ENCODE results near the gene SKP2.
A peak's percentile ranks its signal among the peaks of the same experiment; 100 is the strongest.
"Not testable (repeated sequence)": the region's sequence is repeated elsewhere in the genome, so short reads cannot be mapped to it uniquely, and the experiment has no call there.

Gene SKP2

GRCh38 chr5:36156619-36157018 lies 4.7 kb downstream of the SKP2 start:
- DNase-seq (ENCODE audit: low spot score), result no peak

- DNase-seq (ENCODE audit: low spot score), result peak; percentile 98
Observed at GRCh38 chr5:36158144-36158543, 6.2 kb downstream of the SKP2 start.

DNA sequence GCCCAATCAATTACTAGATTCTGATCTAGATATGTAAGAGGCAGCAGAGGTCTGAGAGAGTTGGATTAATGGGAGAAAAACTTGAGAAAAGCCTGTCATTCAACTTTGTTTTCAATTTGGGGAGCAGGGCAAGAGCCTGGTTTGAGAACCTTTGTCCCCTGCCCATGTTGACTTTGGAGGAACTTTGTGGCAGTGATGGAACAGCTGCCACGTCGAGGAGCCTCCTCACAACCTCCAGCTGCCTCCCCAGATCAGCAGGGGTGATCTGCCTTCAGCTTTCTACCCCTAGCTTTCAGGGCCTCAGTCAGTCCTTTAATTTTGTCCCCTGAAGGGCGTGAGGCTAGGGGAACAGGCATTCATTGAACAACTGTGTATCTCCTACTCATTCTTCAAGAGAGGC lies 8.7 kb downstream of the SKP2 start:
- DNase-seq (ENCODE audit: low spot score), result no peak

DNA sequence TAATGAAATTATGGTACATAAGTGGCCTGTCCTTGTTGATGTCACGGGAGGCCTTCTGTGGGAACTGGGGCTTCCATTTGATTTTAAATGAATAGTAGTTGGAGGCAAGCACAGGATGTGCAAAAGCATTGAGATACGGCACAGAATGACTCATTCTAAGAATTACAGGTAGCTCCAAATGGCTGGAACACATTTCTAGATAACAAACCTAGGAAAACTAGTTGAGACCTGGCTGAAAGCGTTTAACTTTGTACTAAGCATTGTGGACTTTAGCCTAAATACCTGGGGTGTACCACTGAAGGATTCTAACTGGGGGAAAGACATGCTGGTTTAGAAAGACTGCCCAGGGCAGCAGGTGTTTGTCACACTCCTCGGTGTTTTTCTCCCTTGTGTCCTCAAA lies 9.4 kb downstream of the SKP2 start:
- DNase-seq (ENCODE audit: low spot score), result no peak

GRCh38 chr5:36162810-36163486 lies 11.0 kb downstream of the SKP2 start:
- DNase-seq (ENCODE audit: low spot score), result peak; percentile 42

DNA sequence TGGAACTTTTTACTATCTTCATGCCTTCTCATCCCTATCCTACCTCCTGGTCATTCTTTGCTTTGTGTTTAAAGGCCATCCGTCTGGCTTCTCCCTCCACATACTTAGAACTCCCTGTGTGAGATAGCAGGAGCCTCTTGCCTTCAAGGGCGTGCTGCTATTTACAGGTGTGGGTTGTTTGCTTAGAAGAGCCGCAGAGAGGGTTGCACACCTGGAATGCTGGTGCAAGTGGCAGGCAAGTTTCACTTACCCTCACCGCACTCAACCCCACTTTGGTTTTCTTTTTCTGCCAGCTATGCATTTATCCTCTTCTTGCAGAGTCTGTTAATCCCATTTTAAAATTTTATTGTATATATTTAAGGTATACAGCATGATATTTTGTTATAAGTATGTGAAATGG lies 12.6 kb downstream of the SKP2 start:
- DNase-seq (ENCODE audit: low spot score), result no peak

DNA sequence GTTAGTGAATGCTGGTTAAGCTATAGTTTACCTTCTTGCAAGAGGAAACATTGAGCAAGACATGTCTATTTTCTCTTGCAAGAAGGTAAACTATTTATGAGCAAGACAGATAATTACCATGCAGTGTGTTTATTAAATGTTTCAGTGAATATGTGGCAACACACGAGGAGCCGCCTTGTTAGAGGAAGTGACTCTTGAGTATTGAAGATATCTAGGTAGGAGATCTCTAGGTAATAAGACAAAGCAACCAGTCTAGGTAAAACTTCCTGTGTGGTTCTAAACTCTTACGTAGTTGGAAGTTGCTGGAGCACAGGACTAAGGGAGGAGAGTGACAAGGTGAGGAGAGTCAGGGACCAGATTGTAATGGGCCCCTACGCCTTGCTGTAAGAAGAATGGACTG lies 16.8 kb downstream of the SKP2 start:
- no peak for DNase-seq (ENCODE audit: low spot score)

DNA sequence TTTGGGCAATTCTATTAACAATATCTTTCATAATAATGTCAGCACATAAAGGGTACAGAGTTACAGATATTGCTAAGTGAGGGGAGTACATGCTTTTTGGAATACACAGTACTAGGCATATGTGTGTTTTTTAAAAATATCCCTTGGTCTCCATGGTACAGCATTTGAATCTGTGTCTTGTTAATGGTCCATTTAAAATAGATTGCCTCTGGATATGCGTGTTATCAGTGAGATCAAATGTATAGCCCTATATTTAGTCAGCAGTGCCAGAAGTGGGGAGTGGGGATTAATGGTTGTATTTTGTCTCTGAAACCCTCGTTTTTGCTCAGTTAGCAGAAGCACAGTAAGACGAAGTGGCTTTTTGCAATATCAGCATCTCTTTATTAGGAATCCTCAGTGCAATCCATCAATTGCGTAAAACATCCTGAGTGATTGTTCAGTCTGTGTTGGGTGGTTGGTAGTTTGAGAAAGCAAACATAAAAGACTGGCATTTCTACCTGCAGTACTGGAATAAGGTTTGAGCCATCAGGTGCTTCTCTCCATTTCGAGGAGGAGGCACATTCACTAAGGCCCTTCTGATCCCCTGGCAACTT lies 19.0 kb downstream of the SKP2 start:
- no peak for DNase-seq (ENCODE audit: low spot score)

GRCh38 chr5:36172599-36172998 lies 20.7 kb downstream of the SKP2 start:
- no peak for DNase-seq (ENCODE audit: low spot score)

GRCh38 chr5:36173426-36173825 lies 21.5 kb downstream of the SKP2 start:
- no peak for DNase-seq (ENCODE audit: low spot score)

DNA sequence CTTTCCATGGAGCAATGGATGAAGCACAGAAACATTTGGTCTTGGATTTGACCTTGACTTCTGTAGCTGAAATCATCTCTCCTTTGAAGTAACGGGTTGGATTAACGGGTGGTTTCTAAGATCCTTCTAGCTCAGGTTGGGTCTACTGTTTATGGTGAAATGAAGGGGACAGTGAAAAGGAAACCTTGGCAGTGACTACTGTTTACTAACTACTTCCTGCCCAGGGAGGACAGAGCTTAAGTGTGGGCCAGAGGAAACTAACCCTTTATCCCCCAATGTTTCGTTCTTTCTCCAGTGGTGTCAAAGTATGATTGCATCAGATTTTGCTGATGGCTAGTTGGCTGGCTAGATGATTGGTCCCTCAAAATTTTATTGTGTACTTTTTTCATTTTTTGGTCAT lies 22.2 kb downstream of the SKP2 start:
- DNase-seq (ENCODE audit: low spot score), result no peak

GRCh38 chr5:36175043-36175442 lies 23.1 kb downstream of the SKP2 start:
- DNase-seq (ENCODE audit: low spot score), result no peak

GRCh38 chr5:36177154-36177553 lies 25.2 kb downstream of the SKP2 start:
- DNase-seq (ENCODE audit: low spot score), result no peak

GRCh38 chr5:36177715-36178523 lies 26.0 kb downstream of the SKP2 start:
- DNase-seq (ENCODE audit: low spot score), result peak; percentile 21

DNA sequence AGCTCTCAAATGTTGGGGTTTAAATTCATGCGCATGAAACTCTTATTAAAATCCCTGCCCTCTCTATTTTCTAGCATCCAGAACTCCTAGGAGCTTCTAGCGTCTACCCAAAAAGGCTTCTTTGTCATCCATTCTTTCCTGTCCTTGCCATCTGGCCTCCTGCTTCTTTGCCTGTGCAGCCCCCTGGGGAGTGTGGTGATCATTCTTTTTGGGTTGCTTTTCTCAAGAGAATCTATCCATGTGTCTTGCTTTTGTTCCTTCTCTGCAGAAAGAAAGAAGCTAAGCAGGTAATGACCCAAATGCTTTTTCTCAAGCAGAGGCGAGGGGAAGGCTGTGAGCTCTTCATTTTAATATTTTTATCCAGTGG lies 26.6 kb downstream of the SKP2 start:
- no peak for DNase-seq (ENCODE audit: low spot score)

DNA sequence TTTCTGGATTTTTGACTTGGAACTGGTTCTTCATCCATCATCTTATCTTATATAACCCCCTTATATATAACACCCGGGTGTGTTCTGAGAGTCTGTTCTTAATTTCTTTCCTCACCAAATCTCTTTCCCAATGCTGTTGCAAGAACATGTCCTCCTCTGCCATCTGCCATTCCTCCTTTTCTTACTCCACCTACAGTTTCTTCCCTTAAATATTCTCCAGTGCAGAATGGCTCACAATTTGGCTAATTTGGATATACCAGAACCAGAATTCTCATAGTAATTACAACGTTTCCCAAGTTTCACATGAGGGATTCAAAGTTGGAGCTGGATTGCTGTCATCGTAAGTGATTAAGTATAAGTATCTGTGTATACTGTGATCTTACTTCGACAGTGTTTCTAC lies 28.0 kb downstream of the SKP2 start:
- no peak for DNase-seq (ENCODE audit: low spot score)

DNA sequence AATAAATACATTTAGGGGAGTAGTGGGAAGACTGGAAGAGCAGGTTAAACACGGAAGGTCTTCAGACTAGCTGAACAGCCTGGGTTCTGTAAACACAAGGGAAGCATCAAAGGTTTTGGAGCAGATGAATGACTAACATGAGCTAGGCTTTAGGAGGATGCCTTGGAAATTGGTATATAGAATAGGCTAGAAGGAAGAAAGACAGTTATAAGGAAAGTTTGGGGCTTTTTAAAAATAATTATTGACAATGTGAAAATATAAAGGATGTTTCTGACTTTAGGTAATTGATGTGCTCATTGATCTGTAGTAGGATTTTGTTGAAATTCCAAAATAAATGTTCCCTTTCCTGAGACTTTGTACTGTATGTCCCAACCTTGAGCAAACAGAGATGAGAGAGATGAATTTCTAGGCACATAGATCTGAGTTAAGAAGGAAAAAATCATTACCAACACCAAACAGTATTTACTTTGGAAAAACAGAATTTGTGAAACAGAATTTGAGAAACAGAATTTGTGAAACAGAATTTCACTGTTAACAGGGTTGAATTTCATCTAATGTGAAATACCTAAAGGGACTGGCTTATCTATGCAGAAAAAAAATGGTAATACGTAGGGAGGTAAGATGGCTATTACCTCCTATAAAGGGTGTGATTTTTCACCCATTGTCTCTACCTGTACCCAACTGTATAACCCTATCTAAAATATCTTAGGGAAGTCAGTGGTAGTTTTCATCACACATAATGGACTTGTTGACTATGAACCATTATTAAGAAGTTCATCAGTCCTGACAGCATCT lies 28.8 kb downstream of the SKP2 start:
- DNase-seq (ENCODE audit: low spot score), result no peak

DNA sequence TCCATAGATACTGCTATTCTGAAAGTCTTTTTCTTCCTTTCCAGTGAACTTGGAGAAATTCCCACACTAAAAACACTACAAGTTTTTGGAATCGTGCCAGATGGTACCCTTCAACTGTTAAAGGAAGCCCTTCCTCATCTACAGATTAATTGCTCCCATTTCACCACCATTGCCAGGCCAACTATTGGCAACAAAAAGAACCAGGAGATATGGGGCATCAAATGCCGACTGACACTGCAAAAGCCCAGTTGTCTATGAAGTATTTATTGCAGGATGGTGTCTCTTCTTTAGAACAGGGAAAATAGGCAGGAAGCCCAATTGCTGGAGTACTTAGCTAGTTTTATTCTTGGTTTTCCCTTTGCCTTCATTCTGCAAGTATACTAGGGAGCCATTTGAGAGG lies 29.9 kb downstream of the SKP2 start:
- no peak for DNase-seq (ENCODE audit: low spot score)

GRCh38 chr5:36184408-36184807 lies 32.5 kb downstream of the SKP2 start:
- DNase-seq (ENCODE audit: low spot score), result not testable (repeated sequence)

DNA sequence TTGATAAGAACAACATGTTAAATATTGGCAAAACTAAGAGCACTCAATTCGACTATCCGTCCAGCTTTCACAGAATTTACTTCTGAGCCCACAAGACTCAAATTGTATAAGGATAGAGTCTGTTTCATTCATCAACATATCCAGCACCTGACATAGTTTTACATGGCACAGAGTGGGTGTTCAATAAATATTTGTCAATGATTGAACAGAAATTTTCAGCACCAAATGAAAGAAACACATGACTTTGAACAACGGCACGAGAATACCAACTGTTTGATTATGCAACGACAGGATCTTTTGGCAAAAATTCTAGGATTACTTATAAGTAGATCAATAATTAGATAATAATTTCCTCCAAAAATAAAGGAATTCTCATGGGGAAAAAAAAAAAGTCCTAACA lies 41.8 kb downstream of the SKP2 start:
- no peak for DNase-seq (ENCODE audit: low spot score)

DNA sequence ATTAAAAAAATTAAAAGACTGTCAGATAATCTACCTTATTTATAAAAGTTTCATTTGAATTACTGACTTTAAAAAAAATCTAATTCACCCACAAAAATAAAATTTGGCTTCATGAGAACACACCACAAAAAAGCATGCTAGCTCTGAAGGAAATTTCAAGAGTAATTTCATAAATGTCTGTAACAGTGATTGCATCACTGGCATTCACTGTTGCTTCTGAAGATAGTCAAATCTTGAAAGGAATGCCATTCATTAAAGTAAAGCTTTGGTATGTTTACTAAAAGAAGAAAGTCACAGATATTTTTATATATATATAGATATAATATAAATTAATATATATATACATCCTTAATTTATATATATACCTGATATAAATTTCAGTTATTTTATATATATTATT lies 46.4 kb downstream of the SKP2 start:
- no peak for DNase-seq (ENCODE audit: low spot score)

DNA sequence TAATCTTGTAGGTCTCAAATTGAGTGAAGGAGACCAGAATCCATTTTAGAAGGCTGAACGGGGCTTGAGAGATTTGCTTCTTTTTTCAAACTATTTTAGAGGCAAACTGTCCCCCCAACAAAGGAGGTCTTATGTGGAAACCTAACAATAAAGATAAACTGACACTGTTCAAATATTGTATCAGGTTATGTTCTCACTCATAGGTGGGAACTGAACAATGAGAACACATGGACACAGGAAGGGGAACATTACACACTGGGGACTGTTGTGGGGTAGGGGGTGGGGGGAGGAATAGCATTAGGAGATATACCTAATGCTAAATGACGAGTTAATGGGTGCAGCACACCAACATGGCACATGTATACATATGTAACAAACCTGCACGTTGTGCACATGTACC lies 46.9 kb downstream of the SKP2 start:
- not testable (repeated sequence) for DNase-seq (ENCODE audit: low spot score)
